NOMO-1 treated with DMSO at 0.1 percent for 48 hours (cell line): ENCODE results near the gene C11orf52.
A peak's percentile ranks its signal among the peaks of the same experiment; 100 is the strongest.

ENCODE experiments used
- DNase-seq: peaks from one replicate; lab custom pipeline; 2025; ENCODE audit not compliant: unreplicated experiment; lab: John Stamatoyannopoulos, UW

The C11orf52 gene

DNA sequence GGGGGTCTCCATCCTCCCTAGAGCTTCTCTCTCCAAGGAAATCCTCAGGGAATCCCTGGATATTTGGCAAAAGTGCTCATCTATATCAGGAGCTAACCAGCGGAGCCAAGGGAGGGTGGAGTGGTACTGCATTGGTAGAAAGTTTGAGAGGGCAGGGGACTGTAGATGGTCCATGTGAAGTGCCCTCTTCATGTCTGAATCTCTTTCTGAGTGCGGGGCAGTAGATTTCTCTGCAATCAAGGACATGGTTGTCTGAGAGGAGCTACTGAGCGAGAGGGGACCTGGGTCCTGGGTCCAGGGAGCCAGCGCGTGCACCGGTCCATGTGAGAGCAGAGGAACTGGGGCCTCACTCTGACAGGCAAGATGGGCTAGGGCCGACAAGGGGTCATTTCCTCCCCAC, 19.1 kb downstream of the C11orf52 start:
- DNase-seq: no peak

DNA sequence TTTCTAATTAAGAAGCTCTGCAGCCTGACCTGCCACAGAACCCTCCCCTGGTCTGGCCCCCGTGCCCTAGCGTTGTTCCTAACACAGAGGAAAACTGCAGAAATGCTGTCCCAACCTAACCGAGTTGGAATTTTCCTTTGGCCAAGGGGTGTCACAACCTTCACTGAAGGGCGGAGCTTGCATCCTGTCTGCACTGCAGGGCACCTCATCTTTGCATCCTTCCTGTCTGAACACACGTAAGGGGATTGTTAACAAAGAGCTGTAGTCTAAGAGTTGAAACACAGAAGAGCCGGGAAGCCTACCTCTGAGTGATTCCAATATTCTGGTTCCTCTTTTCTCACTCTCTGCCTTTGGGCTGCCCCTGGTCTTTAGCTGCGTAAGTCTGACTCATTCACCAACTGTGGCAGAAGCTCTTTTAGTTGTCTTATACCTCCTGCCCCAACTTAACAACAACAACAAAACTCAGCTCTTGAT, 20.0 kb downstream of the C11orf52 start:
- DNase-seq: peak; percentile 92

DNA sequence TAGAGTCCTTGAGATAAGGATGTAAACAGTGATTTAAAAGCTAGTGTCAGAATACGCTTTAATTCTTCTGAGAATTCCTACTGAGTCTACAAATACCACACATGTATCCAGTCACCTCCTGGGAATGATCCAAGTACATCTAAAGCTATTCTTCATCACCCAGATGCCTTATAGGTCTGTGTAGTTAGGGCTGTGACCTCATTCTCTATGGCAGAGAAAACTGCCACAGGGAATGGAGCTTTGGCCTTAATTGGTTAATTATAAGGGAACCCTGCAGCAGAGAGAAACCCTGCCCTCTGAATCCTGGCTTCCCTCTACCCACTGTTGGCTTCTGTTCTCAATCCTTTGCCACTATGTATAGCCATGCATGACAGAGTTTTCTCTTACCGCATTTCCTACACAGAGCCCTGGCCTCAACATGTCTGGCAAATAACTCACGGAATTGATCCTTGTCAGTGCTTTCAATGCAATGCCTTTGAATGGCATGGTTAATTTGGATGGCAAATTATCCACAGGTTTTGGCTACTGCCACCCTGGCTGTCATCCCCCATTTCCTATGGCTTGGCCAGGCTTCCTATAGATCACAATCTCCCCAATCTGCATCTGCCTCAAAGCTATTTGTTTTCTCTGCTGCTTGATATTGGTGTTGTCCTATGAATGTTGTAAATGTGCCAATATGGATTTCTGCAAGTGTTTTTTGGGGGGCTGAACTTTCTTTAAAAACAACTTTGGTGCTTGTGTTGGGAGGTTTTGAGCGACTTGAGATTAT, 21.3 kb downstream of the C11orf52 start:
- no peak for DNase-seq

DNA sequence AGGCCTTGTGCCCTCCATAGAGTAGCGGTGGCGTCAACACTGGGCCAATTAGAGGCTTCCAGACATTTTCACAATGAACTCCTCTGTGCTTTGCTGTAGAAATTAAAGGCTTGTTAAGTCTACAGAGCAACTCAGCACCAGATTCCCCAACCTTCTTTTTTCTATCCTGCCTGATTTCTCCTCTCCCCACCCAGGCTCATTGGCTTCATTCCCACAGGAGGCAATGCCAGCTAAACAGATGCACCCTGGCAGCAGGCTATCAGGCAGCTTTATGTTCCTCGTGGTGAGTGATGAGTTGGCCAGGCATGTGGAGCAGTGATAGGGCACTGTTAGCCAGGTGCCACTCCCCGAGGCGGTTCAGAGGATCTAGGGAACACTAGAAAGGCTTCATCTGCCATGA, 23.2 kb downstream of the C11orf52 start:
- no peak for DNase-seq

DNA sequence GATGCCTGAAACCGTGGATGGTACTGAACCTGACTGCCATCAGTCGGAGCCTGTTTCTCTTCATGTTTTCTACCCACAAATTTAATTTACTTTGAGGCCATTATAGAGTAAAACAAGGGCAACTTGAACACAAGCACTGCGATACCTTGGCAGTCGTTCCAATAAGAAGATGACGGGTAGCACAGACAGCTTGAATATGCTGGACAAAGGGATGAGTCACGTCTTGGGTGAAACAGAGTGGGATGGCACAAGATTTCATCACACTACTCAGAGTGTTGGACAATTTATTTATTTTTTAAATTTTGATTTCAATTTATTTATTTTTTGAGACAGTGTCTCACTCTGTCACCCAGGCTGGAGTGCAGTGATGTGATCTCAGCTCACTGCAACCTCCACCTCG, 24.1 kb downstream of the C11orf52 start:
- no peak for DNase-seq

DNA sequence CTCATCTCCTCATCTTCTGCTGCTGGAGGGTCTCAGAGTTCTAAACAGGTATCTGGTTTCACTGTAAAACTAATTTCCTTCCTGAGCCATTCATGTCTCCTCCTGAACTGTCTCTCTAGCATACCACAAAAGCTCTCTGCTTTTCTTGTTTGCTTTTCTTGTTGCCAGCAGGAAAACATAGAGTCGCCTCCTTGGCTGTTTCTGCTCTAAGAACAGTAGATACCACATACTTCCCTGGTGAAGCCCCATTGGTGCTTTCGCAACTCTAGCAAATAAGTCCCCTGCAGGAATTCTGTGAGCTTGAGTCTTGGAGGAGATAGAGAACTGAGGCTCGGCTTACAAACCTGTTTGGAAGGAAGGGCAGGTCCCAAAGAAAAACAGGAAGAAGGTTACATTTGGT, 25.4 kb downstream of the C11orf52 start:
- DNase-seq: no peak

DNA sequence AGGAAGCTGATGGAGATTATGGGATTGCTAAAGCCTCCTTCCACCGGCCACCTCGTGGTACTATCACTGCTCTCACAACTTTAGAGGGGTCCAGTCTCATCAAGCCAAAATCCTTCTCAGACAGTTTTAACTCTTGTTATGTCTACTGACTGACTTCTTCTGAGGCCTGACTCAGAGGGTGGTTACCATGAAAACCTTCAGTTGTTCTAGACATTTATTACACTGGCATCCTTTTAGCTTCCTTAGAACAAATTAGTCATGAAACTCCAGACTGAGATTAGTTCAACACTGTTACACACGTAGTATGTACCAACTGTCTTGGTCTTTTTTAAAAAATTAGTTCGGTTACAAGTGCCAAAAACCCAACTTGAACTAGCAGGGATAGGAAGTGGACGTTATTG, 25.9 kb downstream of the C11orf52 start:
- peak; percentile 30 for DNase-seq

DNA sequence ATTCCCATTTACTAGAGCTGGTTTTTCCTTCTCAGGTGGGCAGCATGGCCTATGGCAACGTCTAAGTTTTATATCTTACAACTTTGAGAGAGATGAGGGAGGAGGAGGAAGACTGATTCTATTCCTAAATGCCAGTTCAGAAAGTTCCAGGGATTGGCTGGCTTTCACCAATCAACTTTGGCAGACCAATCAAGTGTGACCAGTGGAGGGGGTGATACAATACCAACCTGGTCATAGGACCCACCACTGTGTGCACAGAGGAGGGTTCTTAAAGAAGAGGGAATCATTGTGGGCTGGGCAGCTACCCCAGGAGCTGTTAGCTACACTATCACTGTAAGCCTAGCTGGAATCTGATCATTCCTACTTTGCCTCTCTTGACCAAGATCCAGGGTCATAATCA, 26.5 kb downstream of the C11orf52 start:
- DNase-seq: no peak

DNA sequence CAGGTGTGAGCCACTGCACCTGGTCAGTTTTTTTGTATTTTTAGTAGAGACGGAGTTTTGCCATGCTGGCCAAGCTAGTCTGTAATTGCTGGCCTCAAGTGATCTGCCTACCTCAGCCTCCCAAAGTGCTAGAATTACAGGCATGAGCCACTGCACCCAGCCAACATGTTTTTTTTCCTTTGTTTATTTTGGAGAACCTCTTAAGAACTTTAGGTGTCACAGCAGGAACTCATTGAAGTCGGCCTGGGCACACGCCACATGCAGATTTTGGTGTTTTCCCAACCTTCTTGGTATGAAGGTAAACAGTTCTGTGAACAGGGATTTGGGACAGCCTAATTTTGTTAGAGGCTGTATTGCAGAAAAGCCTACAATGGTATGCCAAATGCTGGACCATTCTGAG, 27.8 kb downstream of the C11orf52 start:
- DNase-seq: no peak

DNA sequence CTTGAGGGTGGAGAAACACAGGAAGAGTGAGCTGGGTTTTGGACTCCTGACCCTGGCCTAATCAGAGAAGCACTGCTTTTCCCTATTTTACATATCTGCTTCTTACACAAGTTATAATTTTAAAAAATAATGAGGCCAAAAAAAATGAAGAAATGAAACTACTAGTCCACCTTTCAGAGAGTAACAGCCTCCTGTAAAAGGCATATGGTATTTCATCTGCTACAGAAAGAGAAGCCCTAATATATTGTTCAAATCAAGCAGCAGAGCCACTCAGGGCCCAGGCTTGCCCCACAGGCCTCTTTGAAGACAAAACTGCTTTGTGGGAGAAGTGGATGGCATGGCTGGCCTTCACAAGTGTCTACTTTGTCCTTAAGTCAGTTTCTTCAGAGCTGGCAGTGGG, 28.4 kb downstream of the C11orf52 start:
- DNase-seq: peak; percentile 60

DNA sequence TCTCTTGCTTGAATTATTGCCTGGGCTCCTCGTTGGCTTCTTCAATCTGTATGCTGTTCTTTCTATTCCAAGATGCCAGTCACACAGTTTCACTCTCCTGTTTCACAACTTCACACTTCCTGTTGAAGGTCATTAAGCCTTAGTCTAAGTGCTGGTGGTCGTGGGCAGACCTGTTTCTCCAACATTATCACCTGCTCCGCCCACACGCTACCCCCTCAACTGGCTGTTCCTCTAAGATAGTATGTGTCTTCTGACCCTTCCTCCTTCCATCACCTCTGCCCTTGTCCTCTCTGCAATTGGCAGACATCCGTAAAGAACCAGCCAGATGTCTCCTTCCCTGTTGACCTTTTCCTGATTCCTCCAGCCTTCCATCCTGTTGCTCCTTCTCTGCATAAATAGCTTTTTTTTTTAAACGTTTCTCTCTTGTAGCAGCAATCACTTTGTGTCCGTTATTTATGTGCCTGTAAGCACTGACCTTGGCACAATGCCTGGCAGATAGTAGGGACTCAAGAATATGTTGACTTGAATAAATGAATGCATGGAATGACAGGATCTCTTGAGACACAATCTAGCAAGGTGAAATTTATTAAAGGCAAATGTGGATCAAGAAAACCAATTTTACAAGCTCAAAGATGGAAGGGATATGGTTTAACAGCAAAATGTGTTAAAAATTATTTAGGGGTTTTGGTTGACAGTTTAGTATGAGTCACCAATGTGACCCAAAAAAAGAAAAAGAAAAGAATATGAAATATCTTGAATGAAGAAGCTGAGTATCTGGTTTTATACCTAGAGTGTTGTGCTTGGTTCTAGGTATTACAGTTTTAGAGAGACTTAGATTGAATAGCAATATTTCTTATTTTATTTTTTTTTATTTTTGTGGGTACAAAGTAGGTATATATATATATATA, 31.1 kb downstream of the C11orf52 start:
- peak; percentile 73 for DNase-seq

DNA sequence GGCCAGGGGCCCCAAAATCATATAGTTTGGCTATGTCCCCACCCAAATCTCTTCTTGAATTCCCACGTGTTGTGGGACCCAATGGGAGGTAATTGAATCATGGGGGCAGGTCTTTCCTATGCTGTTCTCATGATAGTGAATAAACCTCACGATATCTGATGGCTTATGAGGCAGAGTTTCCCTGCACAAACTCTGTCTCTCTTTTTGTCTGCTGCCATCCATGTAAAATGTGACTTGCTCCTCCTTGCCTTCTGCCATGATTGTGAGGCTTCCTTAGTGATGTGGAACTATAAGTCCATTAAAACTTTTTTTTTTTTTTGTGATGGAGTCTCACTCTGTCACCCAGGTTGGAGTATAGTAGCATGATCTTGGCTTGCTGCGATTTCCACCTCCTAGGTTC, 32.9 kb downstream of the C11orf52 start:
- DNase-seq: no peak

DNA sequence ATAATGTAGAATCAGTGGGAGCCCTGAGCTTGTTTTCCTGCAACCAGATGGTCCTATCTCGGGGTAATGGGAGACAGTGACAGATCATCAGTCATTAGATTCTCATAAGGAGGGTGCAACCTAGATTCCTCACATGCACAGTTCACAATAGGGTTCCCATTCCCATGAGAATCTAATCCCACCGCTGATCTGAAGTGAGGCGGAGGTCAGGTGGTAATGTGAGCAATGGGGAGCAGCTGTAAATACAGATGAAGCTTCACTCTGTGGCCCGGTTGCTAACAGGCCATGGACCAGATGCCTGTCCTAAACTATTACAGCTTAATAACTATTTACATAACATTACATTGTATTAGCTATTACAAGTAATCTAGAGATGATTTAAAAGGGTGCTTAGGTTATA, 35.4 kb downstream of the C11orf52 start:
- no peak for DNase-seq

DNA sequence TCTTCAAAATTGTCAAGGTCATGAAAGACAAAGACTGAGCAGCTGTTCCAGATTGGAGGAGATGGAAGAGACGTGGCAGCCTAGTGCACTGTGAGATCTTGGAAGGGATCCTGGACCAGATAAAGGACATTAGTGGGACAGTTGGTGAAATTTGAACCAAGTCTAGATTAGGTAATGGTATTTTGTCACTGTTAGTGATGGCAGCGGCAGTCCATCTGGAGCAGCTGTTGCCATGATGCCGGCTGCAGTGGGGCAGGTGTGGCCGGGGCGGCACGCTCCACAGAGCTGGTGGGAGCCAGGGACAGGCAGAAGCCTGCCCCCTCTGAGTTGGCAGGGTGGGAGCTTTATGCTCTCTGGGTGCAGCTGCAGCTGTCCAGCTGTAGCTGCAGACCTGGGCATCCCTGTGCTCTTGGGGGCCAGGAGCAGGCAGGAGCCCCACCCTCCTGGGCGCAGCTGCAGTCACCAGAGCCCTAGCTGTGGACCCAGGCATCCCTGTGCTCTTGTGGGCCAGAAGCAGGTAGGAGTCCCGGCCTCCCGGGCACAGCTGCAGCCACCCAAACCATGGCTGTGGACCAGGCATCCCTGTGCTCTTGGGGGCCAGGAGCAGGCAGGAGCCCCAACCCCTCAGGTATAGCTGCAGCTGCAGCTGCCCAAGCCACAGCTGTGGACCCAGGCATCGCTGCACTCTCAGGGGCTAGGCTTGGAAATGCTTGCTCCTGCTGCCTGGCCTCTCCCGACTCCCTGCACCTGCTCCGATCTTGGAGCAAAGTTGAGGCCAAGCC, 39.1 kb downstream of the C11orf52 start:
- DNase-seq: no peak

DNA sequence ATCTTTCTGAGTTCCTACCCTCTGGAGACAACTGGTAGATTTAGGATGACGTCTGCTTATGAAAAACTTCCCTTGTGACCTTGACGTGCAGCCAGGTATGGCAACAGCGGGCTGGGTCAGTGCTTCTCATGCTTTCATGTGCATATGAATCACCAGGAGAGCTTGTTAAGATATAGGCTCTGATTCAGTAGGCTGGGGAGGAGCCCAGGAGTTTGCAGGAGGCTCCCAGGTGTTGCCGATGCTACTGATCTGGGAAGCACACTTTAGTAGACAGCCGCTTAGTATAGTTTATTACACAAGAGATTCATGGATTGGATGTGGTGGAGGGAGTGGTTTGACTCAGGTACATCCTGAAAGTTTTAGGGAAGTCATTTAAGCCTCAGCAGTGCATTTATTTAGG, 42.2 kb downstream of the C11orf52 start:
- DNase-seq: peak; percentile 9

DNA sequence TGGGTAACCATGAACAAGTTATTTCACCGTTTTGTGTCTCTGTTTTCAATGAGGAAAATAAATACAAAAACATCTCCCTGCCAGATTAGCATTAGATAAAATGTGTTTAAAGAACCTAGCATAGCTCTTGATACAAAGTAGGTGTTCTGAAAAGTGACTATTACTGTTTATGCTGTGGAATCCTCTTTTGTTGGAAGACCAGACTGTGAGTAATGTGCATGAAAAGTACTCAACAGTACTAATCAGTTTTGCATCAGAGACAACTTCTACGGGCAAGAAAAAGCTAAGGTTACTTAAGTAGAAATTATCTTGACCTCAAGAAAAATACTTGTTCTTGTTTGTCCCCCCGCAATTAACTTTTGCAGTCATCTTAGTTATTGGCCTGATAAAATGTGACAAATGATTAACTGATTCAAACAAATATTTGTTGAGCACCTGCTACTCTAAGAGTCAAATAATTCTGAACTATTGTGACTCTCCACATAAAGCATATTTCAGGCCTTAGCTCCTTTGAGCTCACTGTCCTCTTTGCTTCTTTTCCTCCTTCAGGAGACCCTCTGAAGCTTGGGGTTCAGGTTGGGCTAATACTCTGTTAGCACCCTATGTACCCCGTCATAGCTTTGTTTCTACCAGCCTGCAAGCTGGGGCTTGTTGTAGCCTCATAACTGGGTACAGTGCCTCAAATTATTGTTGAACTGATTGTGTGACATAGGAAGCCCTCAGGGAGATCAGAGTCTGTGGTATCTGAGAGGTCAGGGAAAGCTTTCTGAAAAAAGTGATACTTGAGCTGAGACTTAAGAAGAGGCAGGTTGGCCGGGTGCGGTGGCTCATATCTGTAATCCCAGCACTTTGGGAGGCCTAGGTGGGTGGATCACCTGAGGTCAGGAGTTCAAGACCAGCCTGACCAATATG, 42.9 kb downstream of the C11orf52 start:
- DNase-seq: no peak

DNA sequence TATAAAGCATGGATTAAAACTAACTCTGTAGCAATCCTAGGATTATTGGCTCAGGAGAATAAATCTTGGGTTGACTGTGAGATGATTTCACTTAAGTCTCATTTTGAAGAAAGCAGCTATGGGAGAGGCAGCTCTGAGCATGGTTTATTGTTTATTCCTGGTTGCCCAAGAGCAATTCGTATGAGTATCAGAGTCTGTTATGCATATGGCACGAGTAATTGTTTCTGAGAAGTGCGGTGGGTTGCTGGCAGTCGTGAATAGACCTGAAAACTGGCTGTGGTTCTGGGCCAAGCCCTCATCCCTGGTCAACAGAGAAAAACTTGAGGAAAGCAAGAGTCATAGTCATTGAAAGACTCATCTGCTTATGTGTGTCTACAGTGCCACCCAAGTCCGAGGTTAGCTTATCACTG, 45.2 kb downstream of the C11orf52 start:
- no peak for DNase-seq

DNA sequence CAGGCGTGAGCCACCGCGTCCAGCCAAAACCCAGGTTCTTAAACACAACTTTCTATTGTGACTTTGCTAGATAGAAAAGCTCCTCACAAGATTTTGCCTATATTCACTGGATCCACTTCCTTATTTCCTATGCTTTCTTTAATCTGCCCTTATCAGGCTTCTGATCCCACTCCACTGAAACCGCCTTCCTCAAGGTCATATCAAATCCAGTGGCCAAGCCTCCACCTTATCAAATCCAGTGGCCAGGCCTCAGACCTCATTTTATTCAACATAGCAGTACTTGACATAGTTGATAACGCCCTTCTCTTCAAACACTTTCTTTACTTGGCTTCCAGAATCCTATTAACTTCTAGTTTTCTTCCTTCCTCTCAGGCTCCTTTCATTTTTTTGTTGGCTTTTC, 48.0 kb downstream of the C11orf52 start:
- no peak for DNase-seq

DNA sequence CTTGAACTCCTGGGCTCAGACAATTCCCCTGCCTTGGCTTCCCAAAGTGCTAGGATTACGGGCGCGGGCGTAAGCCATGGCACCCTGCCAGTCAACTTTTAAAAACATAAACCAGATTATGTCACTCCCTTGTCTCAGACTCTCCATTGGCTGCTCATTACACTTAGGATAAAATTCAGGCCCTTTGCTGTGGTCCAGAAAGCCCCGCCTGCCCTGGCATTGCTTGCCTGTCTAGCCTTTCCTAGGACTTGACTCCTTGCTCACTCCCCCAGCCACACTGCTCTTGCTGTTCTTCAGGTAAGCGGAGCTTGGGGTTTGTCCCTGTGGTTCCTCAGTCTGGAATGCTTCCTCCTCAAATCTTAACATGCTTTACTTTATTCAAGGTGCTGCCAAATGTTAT, 48.9 kb downstream of the C11orf52 start:
- no peak for DNase-seq

DNA sequence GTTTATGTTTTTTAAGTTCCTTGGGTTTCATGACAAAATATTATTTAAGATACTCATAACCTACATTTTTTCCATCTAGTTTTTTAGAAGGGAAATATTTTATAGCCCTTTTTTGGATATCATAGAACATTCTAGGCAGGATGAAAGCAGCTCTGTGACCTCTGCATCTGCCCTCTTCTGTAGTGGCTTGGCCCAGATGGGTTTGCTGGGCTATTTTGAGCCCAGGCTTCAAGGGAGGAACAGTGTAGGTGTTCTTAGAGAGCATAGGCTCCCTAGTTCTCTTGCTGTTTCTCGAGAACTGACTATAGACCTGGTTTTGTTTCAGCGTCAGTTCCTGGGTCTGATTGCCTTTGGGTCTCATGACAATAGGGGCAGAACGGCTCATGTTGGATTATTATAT, 50.6 kb downstream of the C11orf52 start:
- no peak for DNase-seq
